MM.1S (cell line): ENCODE results near the gene KANK4.

Experiments used
- EZH2 ChIP-seq: fragments of 300-600 bp; sonication (generic); optimal IDR thresholded peaks from 2 replicates; pipeline ENCODE3; 2017; ENCODE audit warnings: low read depth, mild to moderate bottlenecking, antibody characterized with exemption, low read length, mixed read lengths
- TF ChIP-seq, protein P1 (sequence below): fragments of 300-600 bp; sonication (generic); IDR thresholded peaks from 2 replicates; pipeline ENCODE4 v1.5.1; 2016; ENCODE audit warnings: antibody characterized with exemption, low read length, mixed read lengths

DNA sequence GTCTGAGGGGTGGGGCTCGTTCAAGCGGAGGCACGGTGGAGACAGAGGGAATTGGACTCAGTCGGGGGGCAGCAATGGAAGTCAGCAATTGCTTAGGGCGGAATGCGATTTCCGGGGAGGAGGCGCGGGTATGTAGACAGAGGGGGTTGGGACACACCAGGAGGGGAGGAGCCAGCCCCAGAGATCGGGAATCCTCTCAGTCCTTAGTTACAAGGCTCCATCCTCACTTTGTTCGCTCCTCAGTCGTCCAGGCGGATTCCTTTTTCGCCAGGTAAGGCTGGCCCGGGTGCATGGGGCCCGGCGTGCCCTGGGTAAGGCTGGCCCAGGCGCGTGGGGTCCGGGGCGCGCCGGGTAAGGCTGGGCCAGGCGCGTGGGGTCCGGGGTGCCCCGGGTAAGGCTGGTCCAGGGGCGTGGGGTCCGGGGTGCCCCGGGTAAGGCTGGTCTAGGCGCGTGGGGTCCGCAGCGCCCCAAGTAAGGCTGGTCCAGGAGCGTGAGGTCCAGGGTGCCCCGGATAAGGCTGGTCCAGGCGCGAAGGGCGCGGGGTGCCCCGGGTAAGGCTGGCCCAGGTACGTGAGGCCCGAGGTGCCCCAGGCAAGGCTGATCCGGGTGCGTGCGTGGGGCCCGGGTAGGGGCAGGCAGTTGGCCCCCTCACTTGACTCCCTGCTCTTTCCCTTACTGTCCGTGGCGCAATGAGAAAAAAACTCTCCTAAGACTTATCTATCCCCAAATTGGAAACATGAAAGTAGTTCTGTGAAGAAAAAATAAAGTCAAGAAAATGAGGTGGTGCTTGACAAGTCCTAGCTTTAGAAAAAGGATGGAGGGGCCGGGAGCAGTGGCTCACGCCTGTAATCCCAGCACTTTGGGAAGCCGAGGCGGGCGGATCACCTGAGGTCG lies 124.3 kb downstream of the KANK4 start, which contains the start of gene L1TD1:
- TF ChIP-seq EZH2: no peak
- TF ChIP-seq, protein P1, sequence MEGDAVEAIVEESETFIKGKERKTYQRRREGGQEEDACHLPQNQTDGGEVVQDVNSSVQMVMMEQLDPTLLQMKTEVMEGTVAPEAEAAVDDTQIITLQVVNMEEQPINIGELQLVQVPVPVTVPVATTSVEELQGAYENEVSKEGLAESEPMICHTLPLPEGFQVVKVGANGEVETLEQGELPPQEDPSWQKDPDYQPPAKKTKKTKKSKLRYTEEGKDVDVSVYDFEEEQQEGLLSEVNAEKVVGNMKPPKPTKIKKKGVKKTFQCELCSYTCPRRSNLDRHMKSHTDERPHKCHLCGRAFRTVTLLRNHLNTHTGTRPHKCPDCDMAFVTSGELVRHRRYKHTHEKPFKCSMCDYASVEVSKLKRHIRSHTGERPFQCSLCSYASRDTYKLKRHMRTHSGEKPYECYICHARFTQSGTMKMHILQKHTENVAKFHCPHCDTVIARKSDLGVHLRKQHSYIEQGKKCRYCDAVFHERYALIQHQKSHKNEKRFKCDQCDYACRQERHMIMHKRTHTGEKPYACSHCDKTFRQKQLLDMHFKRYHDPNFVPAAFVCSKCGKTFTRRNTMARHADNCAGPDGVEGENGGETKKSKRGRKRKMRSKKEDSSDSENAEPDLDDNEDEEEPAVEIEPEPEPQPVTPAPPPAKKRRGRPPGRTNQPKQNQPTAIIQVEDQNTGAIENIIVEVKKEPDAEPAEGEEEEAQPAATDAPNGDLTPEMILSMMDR: no peak
